Endothelial cell of coronary artery (primary cell): ENCODE measurements around the gene ME1. TPM values are rescaled to one million over a fixed set of nuclear protein-coding genes. Genes with fewer than 3 reads are reported as not detected.

Source experiments
- total RNA-seq: library from RNA; depleted of rRNA; stranded (reverse); fragments of >200 nt; gene quantifications from 2 replicates; pipeline ENCODE4 v1.2.3, GENCODE V29; 2014

Gene ME1
- total RNA-seq: 2.8 and 7.8 TPM in 2 replicates

DNA sequence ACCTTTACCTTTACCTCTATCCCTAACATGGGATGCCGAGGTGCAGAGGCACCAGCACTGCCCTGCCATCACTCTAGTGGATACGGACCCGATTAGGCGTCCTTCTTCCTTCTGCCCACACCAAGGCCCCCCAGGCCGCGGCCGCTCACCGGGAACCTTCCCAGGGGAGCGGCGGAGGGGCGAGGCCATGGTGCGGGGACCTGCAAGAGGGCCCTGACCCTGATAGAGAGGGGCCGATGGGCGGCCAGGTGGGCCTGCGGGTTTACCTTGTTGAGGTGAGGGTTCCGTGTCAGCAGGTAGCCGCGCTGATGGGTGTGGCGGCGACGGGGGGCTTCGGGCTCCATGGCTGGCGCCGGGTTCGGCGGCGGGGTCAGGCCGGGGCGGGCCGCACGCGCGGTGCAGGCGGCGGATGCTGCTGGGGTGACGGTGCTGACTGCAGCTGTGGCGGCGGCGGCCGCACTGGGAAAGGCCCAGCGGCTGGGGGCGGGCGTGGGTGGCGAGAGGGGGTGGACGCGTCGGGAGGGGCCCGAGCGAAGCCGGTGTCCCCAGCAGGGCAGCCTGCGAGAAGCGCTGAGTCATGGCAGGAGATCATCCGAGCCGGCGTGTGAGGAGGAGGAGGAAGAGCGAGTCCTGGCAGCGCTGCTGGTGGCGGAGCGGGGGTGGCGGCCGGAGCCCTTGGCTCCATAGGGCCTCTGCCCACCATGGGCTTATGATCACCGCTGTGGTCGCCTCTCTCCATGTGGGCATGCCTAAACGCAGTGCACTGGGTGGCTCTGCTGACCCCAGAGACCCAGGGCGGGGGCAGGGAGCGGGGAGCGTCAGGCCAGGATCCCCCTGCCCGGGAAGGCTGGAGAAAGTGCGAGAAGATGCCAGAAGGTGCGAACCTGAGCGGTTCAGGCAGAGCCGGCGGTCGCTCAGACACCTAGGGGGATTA is at the start of gene ME1:
ME1 (minus strand) TSS at position 441 of the 934 bp plus-strand sequence; CDS start at position 344, 97 bp downstream.

DNA sequence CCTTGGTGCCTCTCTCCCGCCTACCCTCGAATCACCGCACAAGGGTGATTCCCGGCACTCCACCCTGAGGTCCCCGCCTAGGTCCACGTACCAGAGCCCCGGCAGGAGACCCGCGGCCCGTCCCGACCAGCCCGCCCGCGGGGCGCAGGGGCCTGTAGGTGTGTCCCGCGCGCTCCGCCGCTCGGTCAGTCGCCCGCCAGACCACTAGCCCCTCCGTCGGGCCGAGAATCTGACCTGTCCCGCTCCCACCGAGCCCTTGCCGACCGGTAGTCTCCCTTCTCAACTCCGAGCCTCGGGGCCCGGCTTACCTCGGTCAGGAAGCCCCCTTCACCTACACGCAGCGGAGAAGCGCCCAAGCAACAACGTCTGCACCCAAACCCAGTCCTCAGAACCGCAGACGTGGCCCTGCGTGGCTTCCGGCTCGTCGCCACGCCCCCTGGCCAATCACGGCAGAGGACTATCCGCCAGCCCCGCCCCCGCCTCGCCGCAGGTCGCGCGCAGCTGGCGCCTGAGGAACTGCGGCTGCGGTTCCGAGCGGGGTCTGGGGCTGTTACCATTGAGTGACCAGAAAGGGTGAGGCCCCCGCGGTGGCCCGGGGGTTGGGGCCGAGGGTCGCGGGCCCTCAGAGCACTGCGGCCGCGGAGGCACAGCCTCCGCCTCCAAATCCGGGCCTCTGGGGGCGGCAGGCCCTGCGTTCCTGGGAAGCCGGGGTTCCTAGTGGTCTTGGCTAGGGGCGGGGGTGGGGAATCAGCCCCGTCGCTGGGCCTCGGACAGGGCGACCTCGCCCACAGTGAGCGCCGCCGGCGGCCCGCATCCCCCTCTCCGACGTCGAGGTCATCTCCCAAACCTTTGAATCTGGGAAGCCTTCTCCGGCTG is 237.7 kb downstream of the ME1 start, which contains the start of the genes PGM3 and RWDD2A:
PGM3 (minus strand) TSS at position 395 of the 876 bp plus-strand sequence. CDS start 2,253 bp downstream, outside the sequence.
RWDD2A (plus strand) TSS at position 487 of the 876 bp plus-strand sequence. CDS start 1,095 bp downstream, outside the sequence.

Other genes with a start within 250 kb of the ME1 start
- gene PGM3, start 237.8 kb downstream of the ME1 start, total RNA-seq: 77.1 and 106 TPM in 2 replicates
- gene RWDD2A, start 237.7 kb downstream of the ME1 start, total RNA-seq: 3.6 and 4.0 TPM in 2 replicates
- gene PRSS35, start 81.5 kb upstream of the ME1 start, total RNA-seq: 0.09 TPM in 2 replicates